CD4-positive, alpha-beta T cell treated with Interleukin-4 for 4 hours (primary cell): ENCODE measurements around the gene PEPD.

Source experiments
- DNase-seq: peaks from one replicate; pipeline ENCODE4 v3.0.0-alpha.2; 2020

The PEPD gene

DNA sequence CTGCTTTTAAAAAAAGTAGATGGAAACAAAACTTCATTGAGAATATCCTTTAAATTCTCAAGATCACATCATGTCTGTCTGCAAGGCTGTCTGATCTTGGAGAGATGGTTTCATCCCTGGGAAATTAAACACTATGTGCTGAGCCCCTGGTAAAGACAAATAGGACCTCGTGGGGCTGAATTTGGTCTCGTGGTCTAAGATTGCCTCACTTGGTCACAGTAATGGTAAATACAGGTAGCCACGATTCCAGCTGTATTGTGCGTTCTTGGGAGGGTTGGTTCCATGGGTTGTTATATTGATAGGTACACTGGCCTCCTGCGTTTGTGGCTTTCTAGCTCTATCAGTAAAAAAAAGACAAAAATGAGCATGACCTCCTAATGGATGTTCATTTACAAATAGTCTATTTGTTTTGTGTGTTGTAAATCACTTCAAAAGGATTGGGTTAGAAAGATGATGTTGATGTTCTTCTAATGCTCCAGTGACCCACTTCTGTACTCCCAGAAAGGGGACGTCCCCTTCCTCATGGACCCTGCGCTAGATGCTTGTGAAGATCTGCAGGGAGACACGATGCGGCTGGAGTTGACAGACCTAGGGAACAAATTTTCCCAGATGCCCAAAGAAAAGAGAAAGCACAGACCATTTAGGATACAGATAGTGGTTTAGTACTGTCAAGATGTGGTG, 146.3 kb downstream of the PEPD start:
- no peak for DNase-seq

DNA sequence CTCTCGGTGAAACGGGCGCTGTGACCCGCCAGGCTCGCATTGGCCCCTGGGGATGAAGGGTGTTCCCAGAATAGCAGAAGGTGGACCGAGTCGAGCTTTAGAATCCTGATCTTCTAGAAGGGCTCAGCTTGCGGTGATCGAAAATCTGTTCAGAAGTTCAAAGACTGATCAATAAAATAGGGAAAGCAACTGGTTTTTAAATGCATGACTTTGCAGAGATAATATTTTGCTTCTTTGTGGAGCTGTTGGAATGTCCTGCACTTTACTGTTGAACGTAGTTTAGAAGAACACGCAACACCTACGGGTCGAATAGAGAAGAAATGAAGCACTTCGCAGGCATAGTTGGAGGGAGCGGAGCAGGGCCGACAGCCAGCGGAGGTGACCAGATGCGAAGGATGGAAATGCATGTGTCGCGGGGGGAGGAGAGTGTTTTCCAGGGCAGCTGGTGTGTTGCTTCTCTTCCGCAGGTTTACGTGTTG, 147.3 kb downstream of the PEPD start:
- DNase-seq, result no peak

DNA sequence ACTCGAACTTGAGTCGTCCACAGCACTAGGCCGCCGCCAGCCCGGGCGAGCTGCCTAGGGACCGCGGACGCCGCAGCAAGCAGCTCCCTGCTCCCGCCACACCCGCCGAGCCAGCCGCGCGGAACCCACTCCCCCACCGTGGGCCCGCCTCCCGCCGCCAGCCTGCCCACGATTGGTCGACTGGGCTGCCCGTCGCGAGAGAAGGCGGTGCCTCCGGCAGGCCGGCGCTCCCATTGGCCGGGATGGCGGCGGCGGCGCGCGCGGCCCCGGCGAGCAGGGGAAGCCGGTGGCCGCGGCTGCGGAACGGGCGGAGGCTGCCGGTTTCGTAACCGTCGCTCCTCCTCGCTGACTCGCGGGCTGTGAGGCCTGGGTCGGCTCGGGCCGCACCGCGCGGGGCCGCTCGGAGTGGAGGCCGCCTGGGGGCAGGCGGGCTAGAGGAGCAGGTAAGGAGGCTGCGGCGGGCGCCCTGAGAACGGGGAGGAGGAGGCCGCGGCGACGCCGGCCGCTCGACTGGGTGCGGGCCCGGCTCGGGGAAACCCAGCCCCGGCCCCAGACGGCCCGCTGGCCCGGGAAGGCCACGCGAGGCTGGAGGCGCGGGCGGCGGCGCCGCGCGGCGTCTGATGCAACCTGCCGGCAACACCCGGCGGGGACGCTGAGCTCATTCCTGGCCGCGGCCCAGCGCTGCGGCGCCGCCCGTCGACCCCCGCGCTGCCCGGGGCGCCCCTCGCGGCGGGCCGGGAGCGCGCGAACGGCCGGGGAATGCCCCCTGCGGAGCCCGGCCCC, 147.9 kb downstream of the PEPD start, which contains the start of gene CEBPG:
TSS of gene CEBPG (plus strand) at position 257 of the 783 bp plus-strand sequence. CDS start 5,531 bp downstream, outside the sequence.
- DNase-seq, result peak; percentile 91

DNA sequence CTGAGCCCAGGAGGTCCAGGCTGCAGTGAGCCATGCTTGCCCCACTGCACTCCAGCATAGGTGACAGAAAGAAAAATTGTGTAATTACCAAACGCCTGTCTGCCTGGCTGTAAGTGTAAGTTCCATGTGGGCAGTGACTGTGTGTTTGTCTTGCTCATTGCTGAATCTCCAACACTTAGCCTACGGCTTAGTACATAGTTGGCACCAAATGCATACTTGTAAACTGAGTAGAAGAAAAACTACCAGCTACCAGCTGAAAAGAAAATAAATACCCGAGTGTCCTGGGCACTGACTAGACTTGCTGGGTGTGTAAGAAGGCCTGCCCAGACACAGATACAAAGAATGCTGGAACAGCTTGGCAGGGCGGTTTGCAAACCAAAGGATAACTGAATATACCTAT, 150.8 kb downstream of the PEPD start:
- no peak for DNase-seq

DNA sequence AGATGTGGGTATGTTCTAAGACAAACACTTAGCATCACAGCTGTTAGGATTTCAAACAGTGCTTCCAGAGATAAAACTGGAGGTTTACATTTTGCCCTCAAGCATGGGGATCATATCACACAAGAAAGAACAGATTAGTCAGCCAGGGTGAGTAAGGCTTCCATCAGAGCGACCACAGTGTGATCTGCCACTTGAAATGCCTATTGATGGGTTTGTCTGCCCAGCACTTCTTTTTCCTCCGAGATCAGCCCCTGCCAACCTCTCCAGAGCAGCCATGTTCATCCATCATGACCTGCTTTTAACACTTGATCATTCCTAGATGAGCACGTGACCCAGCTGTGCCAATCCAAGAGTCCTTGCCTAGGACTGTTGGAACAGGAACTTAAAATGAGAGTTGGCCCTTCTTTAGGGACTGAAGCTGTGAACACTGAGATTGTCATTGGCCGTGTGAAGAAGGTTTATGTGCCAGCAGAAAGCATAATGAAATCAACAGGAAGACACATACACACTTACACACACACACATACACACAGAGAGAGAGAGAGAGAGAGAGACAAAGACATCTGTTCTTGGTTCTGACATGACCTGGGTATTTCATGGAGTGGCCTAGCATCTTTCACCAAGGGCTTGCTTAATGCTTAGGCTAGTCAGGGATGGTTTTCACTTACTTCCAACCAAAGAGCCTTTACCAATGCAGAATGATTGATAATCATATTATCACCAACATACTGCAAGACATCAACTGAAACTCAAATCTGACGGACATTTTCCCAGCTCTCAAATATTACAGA, 153.3 kb downstream of the PEPD start:
- no peak for DNase-seq

DNA sequence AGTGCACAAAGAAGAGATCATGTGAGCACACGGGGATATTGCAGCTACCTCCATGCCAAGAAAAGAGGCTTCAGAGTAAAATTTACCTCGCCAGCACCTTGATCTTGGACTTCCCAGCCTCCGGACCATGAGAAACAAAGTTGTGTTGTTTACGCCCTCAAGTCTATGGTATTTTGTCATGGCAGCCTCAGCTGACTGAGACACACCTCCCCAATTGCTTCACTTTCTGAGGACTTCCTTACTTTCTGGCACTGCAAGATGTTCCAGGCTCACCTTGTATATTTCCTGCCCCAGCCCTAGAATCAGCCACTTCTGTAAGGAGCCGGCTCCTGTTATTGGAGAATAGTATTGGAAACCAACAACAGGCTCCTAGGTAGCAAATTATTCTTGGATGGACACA, 154.7 kb downstream of the PEPD start:
- no peak for DNase-seq

DNA sequence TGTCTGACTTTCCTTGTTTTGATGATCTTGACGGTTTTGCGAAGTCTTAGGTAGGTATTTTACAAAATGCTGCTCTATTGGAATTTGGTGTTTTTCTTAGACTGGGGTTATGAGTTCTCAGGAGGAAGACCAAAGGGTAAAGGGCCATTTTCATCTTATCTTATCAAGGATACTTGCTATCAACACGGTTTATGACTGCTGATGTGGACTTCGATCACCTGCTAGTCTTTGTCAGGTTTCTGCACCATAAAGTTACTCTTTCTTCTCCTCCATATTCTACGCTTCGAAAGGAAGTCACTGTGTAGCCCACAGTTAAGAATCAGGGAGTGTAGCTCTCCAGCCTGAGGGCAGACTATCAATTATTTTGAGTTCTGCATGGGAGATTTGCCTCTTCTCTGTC, 155.5 kb downstream of the PEPD start:
- no peak for DNase-seq

DNA sequence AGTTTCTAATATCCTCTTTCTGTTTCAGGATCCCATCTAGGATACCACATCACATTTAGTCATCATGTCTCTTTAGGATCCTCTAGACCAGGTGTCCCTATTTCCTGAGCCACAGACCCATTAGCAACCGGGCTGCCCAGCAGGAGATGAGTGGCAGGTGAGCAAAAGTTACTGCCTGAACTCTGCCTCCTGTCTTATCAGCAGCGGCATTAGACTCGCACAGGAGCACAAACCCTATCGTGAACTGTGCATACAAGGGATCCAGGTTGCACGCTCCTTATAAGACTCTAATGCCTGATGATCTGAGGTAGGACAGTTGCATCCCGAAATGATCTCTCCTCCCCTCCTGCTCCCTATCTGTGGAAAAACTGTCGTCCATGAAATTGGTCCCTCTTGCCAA, 155.9 kb downstream of the PEPD start:
- no peak for DNase-seq

DNA sequence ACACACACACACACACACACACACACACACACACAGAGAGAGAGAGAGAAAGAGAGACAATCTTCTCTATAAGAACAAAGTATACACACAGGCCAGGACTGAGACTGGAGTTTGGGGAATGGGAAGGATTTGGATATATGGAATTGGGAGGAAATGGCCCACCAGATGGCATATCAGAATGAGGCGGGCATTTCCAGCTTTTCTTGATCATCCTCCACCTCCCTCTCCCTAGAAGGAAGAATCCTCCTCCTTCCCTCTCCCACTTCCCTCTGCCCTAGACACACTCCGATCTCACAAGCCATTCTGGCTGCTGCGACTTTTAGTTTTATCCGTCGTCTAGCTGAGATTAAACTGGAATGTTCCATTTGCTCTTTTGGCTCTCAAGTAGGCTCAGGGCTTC, 158.1 kb downstream of the PEPD start:
- no peak for DNase-seq

DNA sequence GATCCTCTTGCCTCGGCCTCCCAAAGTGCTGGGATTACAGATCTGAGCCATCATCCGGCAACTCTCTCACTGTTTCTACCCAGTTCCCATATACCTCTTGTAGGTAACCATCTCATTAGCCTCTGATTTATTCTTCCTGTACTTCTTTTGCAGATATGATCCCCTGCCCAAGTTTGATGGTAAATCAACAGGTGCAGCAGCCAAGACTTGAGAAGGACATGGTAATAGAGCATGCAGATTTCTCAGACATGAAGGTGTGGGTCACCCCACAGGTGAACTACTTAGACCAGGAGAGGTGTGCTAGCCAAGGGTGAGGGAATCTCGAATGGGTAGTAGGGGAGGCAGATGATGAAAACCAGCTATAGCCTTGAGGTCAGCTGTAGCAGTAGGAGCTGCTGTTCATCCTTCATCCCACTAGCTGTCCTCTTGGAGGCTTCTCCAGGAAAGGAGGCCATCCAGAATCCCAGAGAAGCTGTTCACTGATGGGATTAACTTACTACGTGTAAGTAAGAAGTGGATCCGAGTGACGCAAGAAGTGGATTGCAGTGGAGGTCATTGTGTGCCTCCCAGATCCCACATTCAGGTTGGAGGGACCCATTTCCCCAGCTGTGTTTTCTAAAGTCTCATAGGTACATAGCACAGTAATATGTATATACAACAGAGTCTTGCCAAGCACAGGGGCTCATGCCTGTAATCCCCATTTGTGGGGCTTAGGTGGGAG, 158.9 kb downstream of the PEPD start:
- DNase-seq, result no peak

DNA sequence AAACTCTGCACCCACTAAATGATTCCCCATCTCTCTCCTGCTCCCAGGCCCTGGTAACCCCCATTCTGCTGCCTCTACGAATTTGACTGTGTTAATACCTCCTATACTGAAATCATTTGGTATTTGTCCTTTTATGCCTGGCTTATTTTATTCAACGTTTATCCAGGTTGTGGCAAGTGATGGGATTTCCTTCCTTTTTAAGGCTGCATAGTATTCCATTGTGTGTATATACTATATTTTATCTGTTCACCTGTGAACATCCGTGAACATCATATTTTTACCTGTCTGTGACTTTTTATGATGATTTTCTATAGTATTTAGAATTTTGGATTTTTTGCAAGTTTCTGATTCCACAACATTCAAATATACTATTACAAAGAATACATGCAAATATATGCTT, 162.0 kb downstream of the PEPD start:
- DNase-seq, result no peak

DNA sequence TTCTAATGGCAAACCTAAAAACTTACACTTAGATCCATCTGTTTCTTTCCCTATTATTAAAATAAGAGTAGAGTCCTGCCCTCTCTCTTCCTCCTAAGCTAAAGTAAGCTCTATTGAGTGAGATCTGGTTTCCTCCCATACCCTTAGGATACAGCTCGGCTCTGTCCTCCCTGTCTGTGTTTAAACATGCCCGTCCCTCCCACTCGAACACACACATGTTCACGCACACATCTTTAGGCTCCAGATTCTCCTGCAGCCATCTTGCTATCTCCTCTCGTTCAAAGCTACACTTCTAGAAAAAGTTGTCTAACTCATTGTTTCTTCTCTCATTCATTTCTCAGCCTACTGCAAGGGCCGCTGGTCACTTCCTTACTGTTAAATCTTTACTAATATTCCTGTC, 163.2 kb downstream of the PEPD start:
- DNase-seq, result no peak

DNA sequence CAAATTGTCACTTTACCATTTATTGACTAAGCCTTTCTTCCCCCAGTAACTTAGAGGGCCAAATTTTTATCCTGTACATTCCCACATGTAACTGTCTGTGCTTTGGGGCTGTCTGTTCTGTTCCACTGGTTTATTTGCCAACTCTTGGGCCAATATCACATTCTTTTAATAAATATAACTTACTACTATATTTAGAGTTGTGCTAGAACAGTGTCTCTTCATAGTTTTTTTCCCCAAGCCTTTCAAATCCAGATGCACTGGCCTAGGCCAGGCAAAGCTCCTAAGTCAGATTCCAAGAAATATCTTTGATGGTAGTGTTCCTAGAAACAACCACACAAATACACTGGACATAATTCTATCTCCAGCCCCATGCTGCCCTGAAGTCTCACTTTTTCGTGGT, 164.0 kb downstream of the PEPD start:
- DNase-seq, result no peak

DNA sequence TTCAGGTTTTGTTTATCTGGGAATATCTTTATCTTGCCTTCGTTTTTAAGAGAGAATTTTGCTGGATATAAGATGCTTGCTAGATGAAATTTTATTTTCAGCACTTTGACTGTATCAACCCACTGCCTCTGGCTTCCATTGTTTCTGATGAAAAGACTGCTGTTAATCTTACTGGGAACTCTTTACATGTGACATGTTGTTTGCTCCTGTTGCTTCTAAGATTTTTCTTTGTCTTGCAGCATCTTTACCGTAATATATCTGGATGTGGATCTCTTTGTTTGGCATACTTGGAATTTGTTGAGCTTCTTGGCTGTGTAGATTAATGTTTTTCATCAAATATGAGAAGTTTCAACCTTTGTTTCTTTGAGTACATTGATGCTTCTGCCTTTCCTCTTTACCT, 166.1 kb downstream of the PEPD start:
- no peak for DNase-seq

DNA sequence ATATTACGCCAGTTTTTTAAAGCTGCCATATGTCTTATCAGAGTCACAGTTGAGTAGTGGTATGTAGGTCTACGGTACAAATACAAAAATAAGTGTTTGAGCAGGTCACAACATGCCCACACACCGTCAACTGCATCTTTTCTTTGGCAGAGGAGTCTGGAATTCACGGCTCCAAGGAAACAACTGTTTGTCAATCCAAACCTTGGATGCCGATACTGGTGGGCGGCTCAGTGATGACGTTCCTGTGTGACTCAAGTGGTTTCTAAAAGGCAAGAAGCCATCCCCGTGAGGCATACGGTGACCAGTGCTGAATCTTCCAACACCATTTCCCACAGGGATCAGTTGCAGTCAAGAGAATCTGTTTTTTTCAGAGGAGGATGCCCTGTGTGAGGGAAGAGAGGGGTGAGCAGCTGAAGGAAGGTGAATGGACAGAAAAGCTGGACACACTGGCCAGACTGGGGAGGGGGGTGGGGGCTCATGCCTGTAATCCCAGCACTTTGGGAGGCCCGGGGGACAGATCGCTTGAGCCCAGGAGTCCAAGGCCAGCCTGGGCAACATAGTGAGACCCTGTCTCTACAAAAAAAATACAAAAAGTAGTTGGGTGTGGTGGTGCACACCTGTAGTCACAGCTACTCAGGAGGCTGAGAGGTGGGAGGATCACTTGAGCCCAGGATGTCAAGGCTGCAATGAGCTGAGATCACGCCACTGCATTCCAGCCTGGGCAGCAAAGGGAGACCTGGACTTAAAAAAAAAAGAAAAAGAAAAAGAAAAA, 170.9 kb downstream of the PEPD start:
- no peak for DNase-seq

DNA sequence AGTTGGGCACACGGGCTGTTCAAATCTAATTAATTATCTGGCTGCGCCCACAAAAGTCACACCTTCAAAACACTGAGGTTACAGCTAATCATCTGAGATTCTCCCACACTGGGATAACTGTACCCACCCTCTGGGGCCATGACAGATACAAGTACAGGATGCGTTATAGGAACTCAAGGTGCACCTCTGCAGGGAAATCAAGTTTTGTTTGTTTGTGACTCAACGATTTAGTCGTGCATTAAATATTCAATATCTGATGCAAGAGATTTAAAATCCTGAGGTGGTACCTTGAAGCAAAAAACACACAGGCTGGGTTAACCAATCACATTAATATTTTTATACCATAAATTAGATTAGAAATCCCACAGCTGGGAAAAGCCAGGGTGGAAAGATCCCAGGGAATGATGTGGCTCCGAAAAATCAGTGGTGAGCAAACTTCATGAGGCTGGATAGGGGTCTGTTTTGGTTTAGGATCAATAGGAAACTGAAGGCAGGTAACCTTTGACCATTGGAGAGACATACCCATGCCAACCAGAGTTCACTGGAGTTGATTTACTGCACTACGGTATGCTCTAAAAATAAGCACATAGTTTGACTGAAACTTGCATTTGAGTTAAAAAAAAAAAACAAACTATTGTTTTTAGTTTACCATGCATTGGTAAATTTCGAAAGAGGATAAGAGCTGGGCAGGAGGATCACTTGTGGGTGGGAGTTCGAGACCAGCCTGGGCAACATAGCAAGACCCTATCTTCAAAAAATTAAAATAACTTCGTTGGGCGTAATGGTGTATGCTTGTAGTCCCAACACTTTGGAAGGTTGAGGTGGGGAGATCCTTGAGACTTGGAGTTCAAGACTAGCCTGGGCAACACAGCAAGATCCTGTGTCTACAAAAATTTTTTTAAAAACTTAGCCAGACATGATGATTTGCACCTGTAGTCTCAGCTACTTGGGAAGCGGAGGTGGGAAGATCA, 172.0 kb downstream of the PEPD start:
- no peak for DNase-seq

DNA sequence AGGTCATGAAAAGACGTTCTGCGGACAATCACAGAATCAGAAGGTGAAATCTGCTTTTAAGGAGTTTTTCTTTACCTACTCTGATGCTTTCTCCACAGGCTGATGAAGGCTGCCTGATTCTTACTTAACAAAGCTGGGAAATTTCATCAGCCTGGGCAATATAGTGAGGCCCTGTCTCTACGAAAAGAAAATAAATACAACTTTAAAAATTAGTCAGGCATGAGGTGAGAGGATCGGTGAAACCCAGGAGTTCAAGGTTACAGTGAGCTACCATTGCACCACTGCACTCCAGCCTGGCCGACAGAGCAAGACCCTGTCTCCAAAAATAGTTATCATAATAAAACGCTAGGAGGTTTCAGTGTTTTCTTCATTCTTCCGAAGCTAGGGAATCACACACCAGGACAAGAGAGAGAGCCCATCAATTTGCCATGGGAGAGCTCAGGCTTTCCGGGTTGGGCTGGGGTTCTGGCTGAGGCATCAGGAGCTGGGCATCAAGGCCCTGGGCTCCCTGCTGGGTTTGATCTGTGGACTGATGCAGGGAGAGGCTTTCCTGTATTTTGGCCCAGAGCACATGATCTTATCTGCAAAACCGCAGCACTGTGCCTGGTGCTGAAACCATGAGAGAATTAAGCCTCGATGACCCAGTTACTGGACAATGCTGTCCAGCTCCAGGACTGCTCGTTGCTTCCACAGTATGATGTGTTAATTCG, 173.1 kb downstream of the PEPD start:
- no peak for DNase-seq

DNA sequence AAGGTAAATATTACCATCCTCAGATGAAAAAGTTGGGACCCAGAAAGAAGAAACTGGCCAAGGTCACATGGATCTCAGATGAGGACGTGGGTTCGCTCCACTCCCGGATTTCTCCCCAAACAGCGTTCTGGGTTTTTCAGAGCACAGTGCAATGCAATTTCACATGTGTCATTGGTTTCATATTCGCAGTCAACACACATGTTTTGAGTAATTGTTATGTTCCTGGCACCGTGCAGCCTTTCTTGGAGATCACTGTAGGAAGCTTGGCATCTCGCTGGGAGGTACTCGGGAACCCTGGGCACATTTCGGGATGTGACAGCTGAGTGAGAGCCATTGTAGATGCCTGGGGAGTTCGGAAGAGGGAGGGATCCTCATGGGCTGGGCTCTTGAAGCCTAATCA, 174.3 kb downstream of the PEPD start:
- no peak for DNase-seq

DNA sequence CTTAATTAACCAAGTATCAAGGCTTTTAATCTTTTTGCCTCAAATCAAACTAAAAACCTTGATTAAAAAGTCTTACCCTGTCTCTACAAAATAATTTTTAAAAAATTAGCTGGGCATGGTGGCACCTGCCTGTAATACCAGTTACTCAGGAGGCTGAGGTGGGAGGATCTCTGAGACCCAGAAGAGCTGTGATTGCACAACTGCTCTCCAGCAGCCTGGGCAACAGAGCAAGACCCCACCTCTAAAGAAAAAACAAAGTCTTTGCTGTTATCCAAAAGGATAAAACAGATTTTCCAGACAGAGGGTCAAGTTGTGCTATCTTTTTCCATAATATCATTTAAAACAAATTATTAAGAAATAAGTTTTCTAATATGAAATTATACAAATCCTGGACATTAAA, 174.9 kb downstream of the PEPD start:
- no peak for DNase-seq

DNA sequence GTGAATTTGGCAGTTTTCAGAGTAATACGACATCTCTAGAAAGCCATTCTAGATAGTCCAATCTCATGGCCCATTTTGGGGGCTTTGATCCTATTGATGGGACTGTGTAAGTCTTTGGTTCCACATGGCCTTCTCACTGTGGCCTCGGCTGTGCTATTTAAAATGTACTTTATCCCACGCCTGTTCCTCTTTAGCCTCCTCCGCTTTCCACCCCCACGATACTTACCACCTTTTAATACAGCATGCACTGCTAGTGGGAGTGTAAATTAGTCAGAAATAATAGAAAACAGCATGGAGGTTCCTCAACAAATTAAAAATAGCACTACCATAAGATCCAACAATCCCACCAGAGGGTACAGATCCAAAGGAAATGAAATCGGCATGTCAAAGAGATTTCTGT, 176.4 kb downstream of the PEPD start:
- DNase-seq, result no peak
